GM12865 (cell line): ENCODE measurements around the gene RGCC.
"Not testable (repeated sequence)": the region's sequence is repeated elsewhere in the genome, so short reads cannot be mapped to it uniquely, and the experiment has no call there.

ENCODE experiments used
- DNase-seq: peaks from one replicate; pipeline ENCODE4 v3.0.0; 2010; ENCODE audit warnings: low read depth
- H3K4me3 ChIP-seq: 2 replicates; pipeline ENCODE4 v1.5.1; 2011; ENCODE audit warnings: mild to moderate bottlenecking, low read depth, low read length, control low read depth
- CTCF ChIP-seq: IDR thresholded peaks from 2 replicates; pipeline ENCODE4 v1.5.1; 2011; ENCODE audit warnings: low read length, control low read depth, low read depth, inconsistent platforms; ENCODE audit not compliant: insufficient read depth; ENCODE audit errors: missing control alignments

The RGCC gene

DNA sequence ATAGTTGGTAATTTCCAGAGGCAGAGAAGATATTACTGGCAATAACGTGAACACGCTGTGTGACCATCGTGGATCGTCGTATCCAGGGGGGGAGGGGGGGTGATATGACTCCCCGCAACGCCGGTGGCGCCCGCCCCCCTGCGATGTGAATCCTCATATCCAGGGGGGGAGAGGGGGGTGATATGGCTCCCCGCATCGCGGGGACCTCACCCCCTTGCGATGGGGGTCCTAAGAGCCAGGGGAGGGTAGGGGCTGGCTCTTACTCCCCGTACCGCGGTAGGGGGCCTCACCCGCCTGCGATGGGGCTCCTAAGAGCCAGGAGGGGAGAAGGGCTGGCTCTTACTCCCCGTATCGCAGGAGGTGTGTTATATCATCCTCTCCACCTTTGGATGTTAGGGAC is 31.3 kb upstream of the RGCC start:
- DNase-seq = no peak
- H3K4me3 ChIP-seq = no peak overlapping the region
- no peak for TF ChIP-seq CTCF

DNA sequence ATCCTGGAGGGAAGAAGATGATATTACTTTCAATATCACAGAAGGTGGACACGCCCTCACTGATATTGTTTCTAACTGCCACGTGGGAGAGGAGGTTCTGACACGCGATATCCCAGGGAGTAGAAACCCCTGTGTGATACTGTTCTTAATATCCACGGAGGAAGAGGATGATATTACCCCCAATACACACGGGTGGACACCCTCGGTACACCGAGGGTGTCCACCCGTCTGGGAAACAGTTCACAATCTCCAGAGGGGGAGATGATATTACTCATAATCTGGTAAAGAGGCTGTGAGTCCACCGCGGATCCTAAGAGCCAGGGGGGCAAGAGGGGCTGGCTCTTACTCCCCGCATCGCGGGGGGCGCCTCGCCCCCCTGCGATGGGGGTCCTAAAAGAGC is 29.7 kb upstream of the RGCC start:
- no peak for DNase-seq
- no peak overlapping the region for H3K4me3 ChIP-seq
- no peak for TF ChIP-seq CTCF

- H3K4me3 ChIP-seq = no peak overlapping the region
- TF ChIP-seq CTCF = no peak
- no peak for DNase-seq
Measured at GRCh38 chr13:41428155-41428554, 29.2 kb upstream of the RGCC start.

- not testable (repeated sequence) for DNase-seq, H3K4me3 ChIP-seq
Measured at GRCh38 chr13:41434030-41434429, 23.3 kb upstream of the RGCC start.

DNA sequence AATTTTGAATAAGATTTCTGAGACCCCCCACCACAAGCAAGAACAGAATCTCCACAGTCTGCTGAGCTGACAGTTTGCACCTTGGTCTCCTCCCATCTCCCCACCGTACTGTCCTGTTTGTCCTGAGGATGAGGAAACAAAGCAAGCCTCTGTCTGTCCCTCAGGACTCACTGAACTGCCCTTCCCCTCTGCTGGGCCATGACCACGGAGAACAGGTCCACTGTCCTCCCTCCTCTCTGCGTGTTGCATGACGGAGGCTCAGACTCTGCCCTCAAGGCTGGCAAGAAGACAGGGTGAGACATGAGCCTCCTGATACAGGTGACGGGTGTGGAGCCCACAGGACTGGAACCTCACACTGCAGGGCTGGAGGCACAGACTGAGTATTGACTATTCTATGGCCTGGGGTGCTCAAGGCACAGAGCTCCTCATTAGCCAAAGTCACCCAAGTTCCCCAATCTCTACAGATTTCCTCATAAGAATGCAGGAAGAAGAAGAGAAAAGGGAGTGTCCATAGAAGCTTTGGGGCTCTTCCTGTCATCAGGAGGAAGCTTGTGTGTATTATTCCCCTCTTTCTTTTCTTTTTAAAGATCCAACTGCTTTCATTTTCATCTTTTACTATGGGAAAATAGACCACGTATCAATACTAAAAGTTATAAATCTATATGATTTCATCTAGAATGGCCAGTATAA is 22.4 kb upstream of the RGCC start:
- no peak for DNase-seq
- no peak overlapping the region for H3K4me3 ChIP-seq
- no peak for TF ChIP-seq CTCF

- no peak for DNase-seq
- no peak for TF ChIP-seq CTCF
- H3K4me3 ChIP-seq = no peak overlapping the region
Measured at GRCh38 chr13:41443969-41444368, 13.4 kb upstream of the RGCC start.

DNA sequence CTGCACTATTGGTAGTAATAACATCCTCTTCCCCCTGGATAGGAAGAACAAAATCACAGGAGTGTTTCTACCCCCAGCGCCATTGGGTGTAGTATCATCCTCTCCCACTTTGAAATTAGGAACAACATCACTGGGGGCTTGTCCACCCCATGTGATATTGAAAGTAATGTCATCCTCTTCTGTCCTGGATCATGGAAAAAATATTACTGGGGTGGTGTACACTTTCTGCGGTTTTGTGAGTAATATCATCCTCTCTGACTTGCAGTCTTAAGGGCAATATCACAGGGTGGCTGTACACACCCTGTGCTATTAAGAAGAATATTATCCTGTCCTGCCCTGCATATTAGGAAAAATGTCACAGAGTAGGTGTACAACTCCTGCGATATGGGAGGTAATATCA is 4.9 kb upstream of the RGCC start:
- DNase-seq = no peak
- H3K4me3 ChIP-seq = no peak overlapping the region
- no peak for TF ChIP-seq CTCF
